ENCODE data around the gene ACOX3. TPM values are rescaled to one million over a fixed set of nuclear protein-coding genes. Genes with fewer than 3 reads are reported as not detected.
"Not testable (repeated sequence)": the region's sequence is repeated elsewhere in the genome, so short reads cannot be mapped to it uniquely, and the experiment has no call there.

Gene ACOX3
- total and polyA plus RNA-seq, 9 of the 15 experiments (the other 6 are each of a cell fraction or from before 2014, with no cell fraction given): 0.68 to 7.3 (median 3.7) TPM

DNA sequence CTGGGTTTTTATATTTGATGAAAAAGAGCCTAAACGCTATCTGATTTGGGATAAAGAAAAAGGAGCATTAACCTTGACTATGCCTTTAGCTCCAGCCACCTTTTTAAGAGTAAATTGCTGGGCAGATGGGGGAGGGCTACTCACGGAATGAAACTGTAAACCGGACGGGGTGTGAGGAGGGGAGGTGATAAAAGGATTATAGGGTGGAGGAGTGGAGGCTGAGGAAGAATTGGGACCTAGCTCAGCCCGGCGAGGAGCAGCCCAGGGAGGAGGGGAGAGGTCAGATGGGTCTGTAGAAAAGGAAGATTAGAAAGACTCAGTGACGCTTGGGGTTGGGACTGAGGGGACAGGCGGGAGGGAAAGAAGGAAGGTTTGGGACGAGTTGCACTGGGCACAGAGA is 46.1 kb upstream of the ACOX3 start:
- H3K9me1 ChIP-seq (ENCODE audit: control insufficient read depth, insufficient read depth, low read length); CTCF ChIA-PET (ENCODE audit: low intra/inter-chr PET ratio); H3K36me3 ChIP-seq (ENCODE audit: control insufficient read depth, insufficient read depth, low read length); H3K79me2 ChIP-seq (ENCODE audit: control insufficient read depth, insufficient read depth, low read length); FAIRE-seq; H3K4me2 ChIP-seq (ENCODE audit: insufficient read depth, low read length); H3K4me3 ChIP-seq; in situ Hi-C loops (cut with MboI); H2AFZ ChIP-seq (ENCODE audit: low read depth, low read length); ATAC-seq; intact Hi-C loops (cut with micrococcal nuclease); H3K27ac ChIP-seq (ENCODE audit: extremely low read depth, low read depth, low read length); H3K9ac ChIP-seq (ENCODE audit: insufficient read depth in 1 of 2, low read depth in 2 of 2, low read length in 2 of 2); H3K27me3 ChIP-seq (ENCODE audit: control insufficient read depth in 2 of 2, insufficient read depth in 2 of 2, low read length in 2 of 2); H4K20me1 ChIP-seq (replicated peaks; ENCODE audit: control insufficient read depth, insufficient read depth, low read length); H3K4me1 ChIP-seq (replicated peaks in 1 of 2; ENCODE audit: control insufficient read depth in 2 of 2, insufficient read depth in 2 of 2, low read length in 2 of 2); BruUV-seq (replicated peaks); H3K9me3 ChIP-seq (replicated peaks; ENCODE audit: control insufficient read depth, insufficient read depth, low read depth, low read length): not testable (repeated sequence)
- POLR2A ChIA-PET: interaction anchor here (0.6 kb wide), 1 partner anchor 106 kb away, joined by 4 read pairs; the partner anchor contains the start of gene CPZ
- peak in 1 of 4 experiments; percentile 59 for DNase-seq (ENCODE audit: extremely low read depth in 1 of 4, low spot score in 3 of 4)
- 2% methylated on average over 5 of the region's 9 CpGs for WGBS (ENCODE audit: insufficient coverage, low coverage, missing lambda C conversion rate)
- TF ChIP-seq, protein P1, sequence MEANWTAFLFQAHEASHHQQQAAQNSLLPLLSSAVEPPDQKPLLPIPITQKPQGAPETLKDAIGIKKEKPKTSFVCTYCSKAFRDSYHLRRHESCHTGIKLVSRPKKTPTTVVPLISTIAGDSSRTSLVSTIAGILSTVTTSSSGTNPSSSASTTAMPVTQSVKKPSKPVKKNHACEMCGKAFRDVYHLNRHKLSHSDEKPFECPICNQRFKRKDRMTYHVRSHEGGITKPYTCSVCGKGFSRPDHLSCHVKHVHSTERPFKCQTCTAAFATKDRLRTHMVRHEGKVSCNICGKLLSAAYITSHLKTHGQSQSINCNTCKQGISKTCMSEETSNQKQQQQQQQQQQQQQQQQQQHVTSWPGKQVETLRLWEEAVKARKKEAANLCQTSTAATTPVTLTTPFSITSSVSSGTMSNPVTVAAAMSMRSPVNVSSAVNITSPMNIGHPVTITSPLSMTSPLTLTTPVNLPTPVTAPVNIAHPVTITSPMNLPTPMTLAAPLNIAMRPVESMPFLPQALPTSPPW (CRISPR knock-in tag; IDR thresholded peaks at IDR 0.05): peak; percentile 28; the same call in 1 of the 2 replicates
- TF ChIP-seq MAZ (CRISPR knock-in tag; conservative IDR thresholded peaks at IDR 0.05 in 1 of 2, IDR thresholded peaks at IDR 0.05 in 1 of 2) (0 out of 4 replicates have a peak, but pooled peaks of 1 of the 2 experiments have one; percentile 24), CTBP1 (IDR thresholded peaks at IDR 0.05; ENCODE audit: borderline replicate concordance) (peak; percentile 70; the same call in 1 of the 2 replicates), TCF3 (CRISPR knock-in tag; IDR thresholded peaks at IDR 0.05) (peak; percentile 37; the same call in 1 of the 2 replicates), MTA1 (IDR thresholded peaks at IDR 0.05; ENCODE audit: borderline replicate concordance) (peak; percentile 45; the same call in 1 of the 2 replicates), CXXC5 (CRISPR knock-in tag; IDR thresholded peaks at IDR 0.05) (peak; percentile 57), CBFA2T3 (IDR thresholded peaks at IDR 0.05) (peak; percentile 26), HDAC3 (IDR thresholded peaks at IDR 0.05; ENCODE audit: borderline replicate concordance, partially characterized antibody) (peak; percentile 33), HDAC1 (IDR thresholded peaks at IDR 0.05) (peak in 1 of 2 experiments; percentile 67; a peak in 2 of 4 replicates), SMAD4 (CRISPR knock-in tag; conservative IDR thresholded peaks at IDR 0.05) (peak; percentile 46), ARID1B (IDR thresholded peaks at IDR 0.05) (peak; percentile 81)
- TF ChIP-seq, protein P2, sequence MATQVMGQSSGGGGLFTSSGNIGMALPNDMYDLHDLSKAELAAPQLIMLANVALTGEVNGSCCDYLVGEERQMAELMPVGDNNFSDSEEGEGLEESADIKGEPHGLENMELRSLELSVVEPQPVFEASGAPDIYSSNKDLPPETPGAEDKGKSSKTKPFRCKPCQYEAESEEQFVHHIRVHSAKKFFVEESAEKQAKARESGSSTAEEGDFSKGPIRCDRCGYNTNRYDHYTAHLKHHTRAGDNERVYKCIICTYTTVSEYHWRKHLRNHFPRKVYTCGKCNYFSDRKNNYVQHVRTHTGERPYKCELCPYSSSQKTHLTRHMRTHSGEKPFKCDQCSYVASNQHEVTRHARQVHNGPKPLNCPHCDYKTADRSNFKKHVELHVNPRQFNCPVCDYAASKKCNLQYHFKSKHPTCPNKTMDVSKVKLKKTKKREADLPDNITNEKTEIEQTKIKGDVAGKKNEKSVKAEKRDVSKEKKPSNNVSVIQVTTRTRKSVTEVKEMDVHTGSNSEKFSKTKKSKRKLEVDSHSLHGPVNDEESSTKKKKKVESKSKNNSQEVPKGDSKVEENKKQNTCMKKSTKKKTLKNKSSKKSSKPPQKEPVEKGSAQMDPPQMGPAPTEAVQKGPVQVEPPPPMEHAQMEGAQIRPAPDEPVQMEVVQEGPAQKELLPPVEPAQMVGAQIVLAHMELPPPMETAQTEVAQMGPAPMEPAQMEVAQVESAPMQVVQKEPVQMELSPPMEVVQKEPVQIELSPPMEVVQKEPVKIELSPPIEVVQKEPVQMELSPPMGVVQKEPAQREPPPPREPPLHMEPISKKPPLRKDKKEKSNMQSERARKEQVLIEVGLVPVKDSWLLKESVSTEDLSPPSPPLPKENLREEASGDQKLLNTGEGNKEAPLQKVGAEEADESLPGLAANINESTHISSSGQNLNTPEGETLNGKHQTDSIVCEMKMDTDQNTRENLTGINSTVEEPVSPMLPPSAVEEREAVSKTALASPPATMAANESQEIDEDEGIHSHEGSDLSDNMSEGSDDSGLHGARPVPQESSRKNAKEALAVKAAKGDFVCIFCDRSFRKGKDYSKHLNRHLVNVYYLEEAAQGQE (IDR thresholded peaks at IDR 0.05; ENCODE audit: borderline replicate concordance): peak; percentile 28; the same call in 1 of the 2 replicates
- TF ChIP-seq, protein P2 (CRISPR knock-in tag; IDR thresholded peaks at IDR 0.05; ENCODE audit: low read depth): not testable (repeated sequence)

Measured in K562 (cell line).